IPS-NIHi7 (cell line): ENCODE results near the gene SPTBN1.
A peak's percentile ranks its signal among the peaks of the same experiment; 100 is the strongest.

Experiments
- DNase-seq: peaks from one replicate; pipeline ENCODE4 v3.0.0; 2012; ENCODE audit warnings: mixed read lengths; ENCODE audit errors: extremely low spot score

SPTBN1 gene

GRCh38 chr2:54632733-54633692 is 176.9 kb downstream of the SPTBN1 start:
- DNase-seq = no peak

DNA sequence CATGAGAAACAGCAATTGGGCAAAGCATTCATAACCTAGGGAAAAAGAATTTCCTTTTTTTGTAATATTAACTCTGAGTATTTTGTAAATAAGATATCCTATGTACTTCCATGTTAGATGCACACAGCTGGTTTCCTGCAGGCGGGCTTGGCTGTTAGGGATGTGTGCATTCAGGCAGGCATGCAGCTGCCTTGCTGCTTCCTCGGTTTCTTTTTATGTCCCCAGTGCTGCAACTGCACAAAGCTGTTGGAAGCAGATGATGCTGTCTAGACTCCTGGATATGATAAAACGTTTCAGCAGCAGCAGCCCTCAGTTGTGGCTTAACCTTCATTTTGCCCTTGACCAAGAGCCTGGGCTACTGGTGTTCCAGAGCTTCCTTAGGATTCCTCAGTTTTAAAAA is 177.9 kb downstream of the SPTBN1 start:
- no peak for DNase-seq

- peak; percentile 59 for DNase-seq
These were observed 178.7 kb downstream of the SPTBN1 start for GRCh38 chr2:54634564-54635511.

GRCh38 chr2:54635554-54636152 is 179.5 kb downstream of the SPTBN1 start:
- no peak for DNase-seq

- DNase-seq = no peak
These were observed 180.4 kb downstream of the SPTBN1 start for GRCh38 chr2:54636415-54637139.

DNA sequence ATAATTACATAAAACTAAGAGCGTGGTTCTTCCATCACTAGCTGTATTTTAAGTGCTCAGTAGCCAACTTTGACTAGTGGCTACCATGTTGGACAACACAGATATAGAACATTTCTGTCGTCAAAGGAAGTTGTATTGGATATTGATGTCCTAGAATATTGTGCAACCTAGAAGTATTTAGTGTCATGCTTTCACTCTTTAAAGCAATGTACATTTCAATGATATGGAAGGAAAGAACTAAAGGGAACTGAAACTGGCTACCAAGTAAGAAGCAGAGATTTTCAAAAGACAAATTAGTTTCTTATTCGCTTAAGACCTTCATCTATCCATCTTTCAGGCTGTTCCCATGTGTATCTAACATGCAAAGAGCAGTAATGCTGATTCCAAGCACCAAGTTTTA is 182.0 kb downstream of the SPTBN1 start:
- DNase-seq = no peak

DNA sequence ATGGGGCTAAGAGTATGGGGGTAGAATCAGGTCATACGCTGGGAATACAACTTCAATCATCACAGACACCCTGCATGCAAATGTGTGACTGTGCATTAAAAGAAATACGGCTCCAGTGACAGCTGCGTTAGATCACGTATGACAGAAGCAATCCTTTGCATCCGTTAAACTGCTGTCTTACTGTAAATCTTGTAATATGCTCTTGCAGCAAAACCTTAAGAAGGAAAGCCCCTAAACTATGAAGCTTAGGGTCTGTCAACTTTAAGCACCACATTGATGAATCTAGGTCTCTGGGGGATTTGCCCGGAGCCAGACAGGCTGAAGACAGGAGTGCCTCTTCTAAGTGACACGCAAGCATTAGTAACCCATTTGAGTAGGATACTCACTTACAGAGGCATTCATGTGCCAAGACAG is 182.7 kb downstream of the SPTBN1 start:
- no peak for DNase-seq

DNA sequence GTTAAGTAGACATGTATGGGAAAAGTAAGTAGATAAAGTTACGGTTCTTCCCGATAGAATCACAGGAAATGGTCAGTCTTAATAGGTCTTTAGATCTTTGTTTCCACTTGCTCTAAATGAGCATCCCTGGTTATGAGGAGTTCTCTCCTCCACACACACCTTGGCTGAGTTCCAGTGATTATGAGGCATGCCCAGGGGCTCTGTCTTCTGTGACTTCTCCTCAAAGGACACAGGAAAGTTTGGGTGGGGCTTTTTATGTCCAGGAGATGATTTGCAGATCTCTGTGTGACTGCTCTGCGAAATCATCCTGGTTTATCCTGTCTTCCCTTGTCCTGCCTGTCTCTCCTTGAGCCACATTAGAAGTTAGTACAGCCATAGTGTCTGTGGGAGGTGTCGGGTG is 183.5 kb downstream of the SPTBN1 start:
- DNase-seq = no peak

DNA sequence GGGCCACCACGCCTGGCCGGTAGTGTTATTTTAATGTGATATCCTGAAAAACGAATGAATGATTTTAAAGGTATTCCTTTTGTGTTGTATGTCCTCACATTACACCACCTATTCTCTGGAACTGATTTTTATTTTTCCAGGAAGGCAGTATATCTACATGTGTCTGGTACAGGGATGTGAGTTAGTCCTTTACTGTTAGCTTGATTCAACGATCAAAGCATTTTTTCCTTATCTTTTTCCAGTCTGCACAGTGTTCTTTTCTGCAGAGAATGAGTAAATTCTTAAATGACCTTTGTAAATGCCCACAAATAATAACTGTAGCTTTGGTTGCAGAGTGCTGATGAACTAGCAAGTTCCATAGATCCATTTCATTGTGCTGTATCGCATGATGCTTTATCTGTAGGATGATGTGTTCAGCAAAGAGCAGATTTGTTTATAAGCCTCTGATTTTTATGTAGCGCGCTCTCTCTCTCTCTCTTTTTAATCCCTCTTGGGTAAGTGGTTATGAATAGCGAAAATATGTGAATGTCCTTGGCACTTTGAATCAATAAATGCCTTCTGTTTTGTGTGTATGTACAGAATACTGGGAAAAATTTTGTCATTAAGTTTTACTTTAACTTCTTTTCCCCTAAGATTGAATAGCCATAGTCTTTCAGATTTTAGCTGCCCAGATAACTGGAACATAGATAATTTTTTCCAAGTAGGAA is 184.9 kb downstream of the SPTBN1 start:
- DNase-seq = no peak

DNA sequence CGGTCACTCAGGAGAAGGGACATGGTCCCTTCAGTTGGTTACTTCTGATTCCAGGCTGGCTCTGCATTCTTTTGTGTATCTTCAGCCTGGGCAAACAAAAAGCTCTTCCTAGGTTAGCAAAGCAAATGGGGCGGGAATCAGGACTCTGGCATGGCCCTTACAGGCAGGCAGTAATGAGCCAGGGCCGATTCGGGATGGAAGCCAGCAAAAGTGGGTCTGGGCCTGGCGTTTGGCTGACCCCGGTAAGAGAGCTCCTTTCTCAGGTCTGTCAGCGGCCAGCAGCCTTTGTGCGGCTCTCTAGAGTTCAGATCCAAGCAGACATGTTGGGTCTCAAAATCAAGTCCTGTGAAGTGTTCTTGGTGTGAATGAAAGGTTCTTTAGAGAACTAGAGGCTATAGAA is 185.9 kb downstream of the SPTBN1 start:
- no peak for DNase-seq

- no peak for DNase-seq
These were observed 186.7 kb downstream of the SPTBN1 start for GRCh38 chr2:54642677-54643430.

DNA sequence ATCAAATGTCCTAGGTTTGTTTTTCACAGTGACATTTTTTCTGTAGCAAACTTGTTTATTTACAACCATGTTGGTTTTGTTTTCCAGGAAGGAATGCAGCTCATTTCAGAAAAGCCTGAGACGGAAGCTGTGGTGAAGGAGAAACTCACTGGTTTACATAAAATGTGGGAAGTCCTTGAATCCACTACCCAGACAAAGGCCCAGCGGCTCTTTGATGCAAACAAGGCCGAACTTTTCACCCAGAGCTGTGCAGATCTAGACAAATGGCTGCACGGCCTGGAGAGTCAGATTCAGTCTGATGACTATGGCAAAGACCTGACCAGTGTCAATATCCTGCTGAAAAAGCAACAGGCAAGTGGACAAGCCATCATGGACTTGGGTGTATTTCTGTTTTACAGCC is 188.1 kb downstream of the SPTBN1 start:
- DNase-seq = no peak

DNA sequence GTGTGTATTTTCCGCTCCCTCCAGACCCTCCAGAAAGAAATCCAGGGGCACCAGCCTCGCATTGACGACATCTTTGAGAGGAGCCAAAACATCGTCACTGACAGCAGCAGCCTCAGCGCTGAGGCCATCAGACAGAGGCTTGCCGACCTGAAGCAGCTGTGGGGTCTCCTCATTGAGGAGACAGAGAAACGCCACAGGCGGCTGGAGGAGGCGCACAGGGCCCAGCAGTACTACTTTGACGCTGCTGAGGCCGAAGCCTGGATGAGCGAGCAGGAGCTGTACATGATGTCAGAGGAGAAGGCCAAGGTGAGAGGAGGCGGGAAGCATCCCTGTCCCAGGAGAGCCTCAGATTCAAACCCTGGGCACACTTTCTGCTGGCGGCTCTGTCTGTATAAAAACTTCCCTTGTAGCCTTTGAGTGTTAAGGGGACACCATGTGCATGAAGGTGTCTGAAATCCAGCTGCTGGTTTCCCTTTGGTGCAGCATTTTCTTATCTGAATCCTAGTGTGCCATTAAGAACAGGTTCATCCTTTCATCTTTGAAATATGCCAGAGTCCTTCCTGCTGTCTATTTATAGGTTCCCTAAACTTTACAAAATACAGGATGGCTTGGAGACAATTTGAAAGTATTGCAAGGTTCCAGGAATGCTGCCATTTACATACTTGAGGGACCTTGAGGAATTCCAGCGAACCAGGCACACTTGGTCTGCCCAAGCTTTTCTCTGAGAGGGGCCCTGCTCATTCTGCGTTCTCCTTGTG is 190.2 kb downstream of the SPTBN1 start:
- DNase-seq = no peak

DNA sequence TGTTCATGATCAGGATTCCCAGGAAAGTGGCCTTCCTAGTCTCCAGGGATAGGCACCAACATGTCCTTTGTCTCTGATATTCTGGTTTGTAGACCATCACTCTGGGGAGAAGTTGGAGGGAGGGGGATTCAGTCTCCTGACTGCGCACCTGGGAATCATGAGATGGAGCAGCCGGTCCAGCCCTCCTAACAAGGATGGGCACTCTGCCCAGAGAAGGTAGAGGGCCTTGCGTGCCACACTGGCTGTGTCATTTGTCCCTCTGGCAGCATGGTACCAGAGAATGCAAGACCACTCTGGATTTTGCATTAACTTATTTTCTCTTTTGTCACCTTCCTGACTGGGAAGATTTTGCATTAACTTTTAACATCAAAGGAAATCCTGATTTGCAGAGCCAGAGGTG is 192.1 kb downstream of the SPTBN1 start:
- DNase-seq = no peak

DNA sequence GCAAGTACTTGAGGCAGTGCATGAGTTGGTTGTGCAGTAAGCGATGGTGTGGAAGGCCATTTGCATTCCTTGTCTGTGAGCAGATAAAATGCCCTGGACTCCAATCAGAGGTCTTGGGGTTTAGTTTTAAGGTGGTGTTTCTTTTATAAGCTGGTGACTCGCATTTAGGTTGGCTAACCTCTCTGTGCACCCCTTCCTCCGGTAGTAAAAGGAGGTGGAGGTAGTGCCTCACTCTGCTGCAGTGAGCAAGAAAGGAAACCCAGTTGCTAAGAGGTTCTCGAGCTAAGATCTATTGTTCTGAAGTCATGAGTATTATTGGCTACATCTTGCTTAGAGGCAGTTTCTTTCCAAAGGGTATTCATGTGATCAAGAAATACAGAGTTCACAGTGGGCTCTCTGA is 193.1 kb downstream of the SPTBN1 start:
- no peak for DNase-seq

DNA sequence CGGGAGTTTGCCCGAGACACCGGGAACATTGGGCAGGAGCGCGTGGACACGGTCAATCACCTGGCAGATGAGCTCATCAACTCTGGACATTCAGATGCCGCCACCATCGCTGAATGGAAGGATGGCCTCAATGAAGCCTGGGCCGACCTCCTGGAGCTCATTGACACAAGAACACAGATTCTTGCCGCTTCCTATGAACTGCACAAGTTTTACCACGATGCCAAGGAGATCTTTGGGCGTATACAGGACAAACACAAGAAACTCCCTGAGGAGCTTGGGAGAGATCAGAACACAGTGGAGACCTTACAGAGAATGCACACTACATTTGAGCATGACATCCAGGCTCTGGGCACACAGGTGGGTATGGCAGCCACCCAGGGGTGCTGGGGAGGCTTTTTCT is 193.5 kb downstream of the SPTBN1 start:
- no peak for DNase-seq

DNA sequence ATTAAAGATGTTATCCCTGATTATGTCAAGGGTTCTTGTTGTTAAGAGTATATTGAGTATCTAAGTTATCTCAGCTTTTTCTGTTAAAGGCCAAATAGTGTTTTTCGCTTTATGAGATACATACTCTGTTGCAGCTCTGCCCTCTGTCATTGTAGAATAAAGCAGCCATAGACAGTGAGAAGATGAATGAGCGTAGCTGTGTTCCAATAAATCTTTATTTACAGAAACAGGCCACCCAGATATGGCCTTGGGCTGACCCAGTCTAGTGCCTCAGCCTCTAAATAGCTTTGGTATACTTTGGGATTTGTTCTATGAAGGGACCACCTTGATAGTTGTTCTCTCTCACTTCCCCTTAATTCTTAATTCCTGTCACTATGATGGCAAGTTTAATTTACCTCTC is 194.5 kb downstream of the SPTBN1 start:
- DNase-seq = no peak

GRCh38 chr2:54651291-54651690 is 195.2 kb downstream of the SPTBN1 start:
- DNase-seq = no peak

GRCh38 chr2:54652540-54652939 is 196.4 kb downstream of the SPTBN1 start:
- no peak for DNase-seq
